HepG2 (cell line): Measurements from ENCODE around the gene CBLC. TPM values are rescaled to one million over a fixed set of nuclear protein-coding genes. Genes with fewer than 3 reads are reported as not detected.

ENCODE experiments used
- AFF4 ChIP-seq: sonication (generic); formaldehyde crosslinking; IDR thresholded peaks from 2 replicates; pipeline ENCODE4 v1.4.0; 2020; ENCODE audit warnings: missing genetic modification reagents
- ETS1 ChIP-seq: sonication (generic); formaldehyde crosslinking; IDR thresholded peaks from 2 replicates; pipeline ENCODE4 v1.4.0; 2020; ENCODE audit warnings: missing genetic modification reagents
- ETV6 ChIP-seq: sonication (generic); formaldehyde crosslinking; conservative IDR thresholded peaks from 2 replicates; pipeline ENCODE4 v1.4.0; 2020; ENCODE audit warnings: missing genetic modification reagents
- FOXP1 ChIP-seq, 2 experiments: fragments of 450-650 bp in 1 of 2; IDR thresholded peaks; 2 replicates each; pipeline ENCODE4 v1.6.1; 2017 to 2018; ENCODE audit warnings: antibody characterized with exemption in 1 of 2
- HCFC1 ChIP-seq: fragments of 150-350 bp; IDR thresholded peaks from 2 replicates; pipeline ENCODE4 v1.6.1; 2014; ENCODE audit warnings: low read depth, low read length
- MIER3 ChIP-seq: IDR thresholded peaks from 2 replicates; pipeline ENCODE4 v1.6.1; 2016; ENCODE audit warnings: missing compliant biosample characterization, borderline replicate concordance
- MIXL1 ChIP-seq: IDR thresholded peaks from 2 replicates; pipeline ENCODE4 v1.6.1; 2016
- MYC ChIP-seq: sonication (generic); formaldehyde crosslinking; IDR thresholded peaks from 2 replicates; pipeline ENCODE4 v1.9.0; 2021; ENCODE audit warnings: missing genetic modification reagents, borderline replicate concordance
- NFIB ChIP-seq: sonication (generic); formaldehyde crosslinking; IDR thresholded peaks from 2 replicates; pipeline ENCODE4 v1.9.0; 2021; ENCODE audit warnings: missing genetic modification reagents, mild to moderate bottlenecking, borderline replicate concordance
- SOX6 ChIP-seq, 2 experiments: fragments of 450-650 bp in 1 of 2; sonication (generic) in 1 of 2; formaldehyde crosslinking in 1 of 2; IDR thresholded peaks; 2 replicates each; pipeline versions ENCODE4 v1.4.0 to v1.6.1; 2017 to 2020; ENCODE audit warnings: antibody characterized with exemption in 1 of 2, mild to moderate bottlenecking in 1 of 2, missing genetic modification reagents in 1 of 2
- TCF7L2 ChIP-seq: IDR thresholded peaks from 2 replicates; pipeline ENCODE4 v1.6.1; 2011; ENCODE audit warnings: mild to moderate bottlenecking, low read depth, low read length, moderate library complexity
- ZNF224 ChIP-seq: sonication (generic); formaldehyde crosslinking; IDR thresholded peaks from 2 replicates; pipeline ENCODE4 v1.5.0; 2020; ENCODE audit warnings: mild to moderate bottlenecking, missing genetic modification reagents
- ZNF33A ChIP-seq: sonication (generic); formaldehyde crosslinking; IDR thresholded peaks from 2 replicates; pipeline ENCODE4 v1.5.1; 2020; ENCODE audit warnings: missing genetic modification reagents, mild to moderate bottlenecking, moderate library complexity, borderline replicate concordance
- ZNF556 ChIP-seq: sonication (generic); formaldehyde crosslinking; IDR thresholded peaks from 2 replicates; pipeline ENCODE4 v1.4.0; 2020; ENCODE audit warnings: mild to moderate bottlenecking, missing genetic modification reagents, borderline replicate concordance
- ZNF558 ChIP-seq: sonication (generic); formaldehyde crosslinking; IDR thresholded peaks from 2 replicates; pipeline ENCODE4 v1.9.0; 2022; ENCODE audit warnings: mild to moderate bottlenecking, missing genetic modification reagents, borderline replicate concordance
- ZNF619 ChIP-seq: sonication (generic); formaldehyde crosslinking; IDR thresholded peaks from 2 replicates; pipeline ENCODE4 v1.4.0; 2020; ENCODE audit warnings: mild to moderate bottlenecking, missing genetic modification reagents
- ZSCAN21 ChIP-seq: sonication (generic); formaldehyde crosslinking; IDR thresholded peaks from 2 replicates; pipeline ENCODE4 v1.8.0; 2022; ENCODE audit warnings: mild to moderate bottlenecking, missing genetic modification reagents, moderate library complexity, borderline replicate concordance
- polyA plus RNA-seq, 8 experiments: library from polyadenylated mRNA; depleted of rRNA in 3 of 8; stranded (reverse) in 7 of 8; unstranded in 1 of 8; fragments of >200 nt; fragmentation: Illumina TruSeq in 4 of 8; extraction: Trizol in 4 of 8; gene quantifications; 2 replicates each; pipeline versions ENCODE4 v1.2.1 to v1.2.3, GENCODE V29; 2011 to 2016; ENCODE audit warnings: low read depth in 4 of 8, missing spikeins in 1 of 8, mixed read lengths in 1 of 8; ENCODE audit not compliant: insufficient read depth in 1 of 8
- total RNA-seq, 5 experiments: library from RNA; depleted of rRNA; stranded (reverse); fragments of >200 nt; fragmentation: Illumina TruSeq; extraction: Trizol; gene quantifications; 2 replicates each; pipeline ENCODE4 v1.2.3, GENCODE V29; 2016; ENCODE audit warnings: low read depth in 1 of 5
- TF ChIP-seq, protein P1 (sequence below): sonication (generic); formaldehyde crosslinking; IDR thresholded peaks from 2 replicates; pipeline ENCODE4 v1.8.1; 2022; ENCODE audit warnings: low read depth, mild to moderate bottlenecking, missing genetic modification reagents
- TF ChIP-seq, protein P2 (sequence below): sonication (generic); formaldehyde crosslinking; IDR thresholded peaks from 2 replicates; pipeline ENCODE4 v1.4.0; 2020; ENCODE audit warnings: mild to moderate bottlenecking, low read depth, missing genetic modification reagents

CBLC gene
- total and polyA plus RNA-seq, 2 of the 13 experiments (the other 11 are each of a cell fraction or from before 2014, with no cell fraction given), result 1.8 to 2.6 TPM

DNA sequence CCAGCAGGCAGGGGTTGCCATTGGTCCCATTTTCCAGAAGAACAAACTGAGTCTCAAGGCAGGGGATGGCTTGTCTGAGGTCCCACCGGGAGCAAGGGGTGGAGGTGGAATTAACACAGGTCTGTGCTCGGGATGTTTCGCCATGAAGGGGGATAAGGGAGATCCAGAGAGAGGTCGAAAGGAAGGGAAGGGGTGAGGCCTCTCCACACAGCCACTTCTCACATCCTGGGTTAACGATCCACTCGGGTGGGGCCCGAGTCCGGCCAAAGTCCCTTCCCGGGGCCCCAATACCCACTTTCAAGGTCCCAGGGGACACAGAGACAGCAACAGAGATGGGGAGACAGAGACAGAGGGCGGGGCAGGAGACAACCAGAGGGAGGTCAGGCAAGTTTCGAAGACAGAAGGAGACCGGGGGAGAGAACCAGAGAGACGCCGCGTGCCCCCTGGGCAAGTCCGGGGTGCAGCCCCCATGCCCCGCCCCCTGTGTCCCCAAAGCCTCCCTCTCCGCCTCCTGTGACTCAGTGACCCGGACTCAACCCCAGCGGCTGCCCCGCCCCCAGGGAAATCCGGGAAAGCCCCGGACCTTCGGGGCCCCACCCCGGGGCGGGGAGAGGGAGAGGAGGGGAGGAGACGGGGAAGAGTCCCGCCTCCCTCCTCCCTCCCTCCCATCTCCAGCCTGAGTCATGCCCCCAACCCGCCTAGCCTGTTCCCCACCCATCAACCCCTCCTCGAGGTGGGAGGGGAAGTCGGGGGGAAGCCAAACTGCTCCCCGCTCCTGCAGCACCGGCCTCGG is 30.5 kb upstream of the CBLC start (continued):
- TF ChIP-seq, protein P1, sequence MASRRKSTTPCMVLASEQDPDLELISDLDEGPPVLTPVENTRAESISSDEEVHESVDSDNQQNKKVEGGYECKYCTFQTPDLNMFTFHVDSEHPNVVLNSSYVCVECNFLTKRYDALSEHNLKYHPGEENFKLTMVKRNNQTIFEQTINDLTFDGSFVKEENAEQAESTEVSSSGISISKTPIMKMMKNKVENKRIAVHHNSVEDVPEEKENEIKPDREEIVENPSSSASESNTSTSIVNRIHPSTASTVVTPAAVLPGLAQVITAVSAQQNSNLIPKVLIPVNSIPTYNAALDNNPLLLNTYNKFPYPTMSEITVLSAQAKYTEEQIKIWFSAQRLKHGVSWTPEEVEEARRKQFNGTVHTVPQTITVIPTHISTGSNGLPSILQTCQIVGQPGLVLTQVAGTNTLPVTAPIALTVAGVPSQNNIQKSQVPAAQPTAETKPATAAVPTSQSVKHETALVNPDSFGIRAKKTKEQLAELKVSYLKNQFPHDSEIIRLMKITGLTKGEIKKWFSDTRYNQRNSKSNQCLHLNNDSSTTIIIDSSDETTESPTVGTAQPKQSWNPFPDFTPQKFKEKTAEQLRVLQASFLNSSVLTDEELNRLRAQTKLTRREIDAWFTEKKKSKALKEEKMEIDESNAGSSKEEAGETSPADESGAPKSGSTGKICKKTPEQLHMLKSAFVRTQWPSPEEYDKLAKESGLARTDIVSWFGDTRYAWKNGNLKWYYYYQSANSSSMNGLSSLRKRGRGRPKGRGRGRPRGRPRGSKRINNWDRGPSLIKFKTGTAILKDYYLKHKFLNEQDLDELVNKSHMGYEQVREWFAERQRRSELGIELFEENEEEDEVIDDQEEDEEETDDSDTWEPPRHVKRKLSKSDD, result no peak
- TF ChIP-seq, protein P2, sequence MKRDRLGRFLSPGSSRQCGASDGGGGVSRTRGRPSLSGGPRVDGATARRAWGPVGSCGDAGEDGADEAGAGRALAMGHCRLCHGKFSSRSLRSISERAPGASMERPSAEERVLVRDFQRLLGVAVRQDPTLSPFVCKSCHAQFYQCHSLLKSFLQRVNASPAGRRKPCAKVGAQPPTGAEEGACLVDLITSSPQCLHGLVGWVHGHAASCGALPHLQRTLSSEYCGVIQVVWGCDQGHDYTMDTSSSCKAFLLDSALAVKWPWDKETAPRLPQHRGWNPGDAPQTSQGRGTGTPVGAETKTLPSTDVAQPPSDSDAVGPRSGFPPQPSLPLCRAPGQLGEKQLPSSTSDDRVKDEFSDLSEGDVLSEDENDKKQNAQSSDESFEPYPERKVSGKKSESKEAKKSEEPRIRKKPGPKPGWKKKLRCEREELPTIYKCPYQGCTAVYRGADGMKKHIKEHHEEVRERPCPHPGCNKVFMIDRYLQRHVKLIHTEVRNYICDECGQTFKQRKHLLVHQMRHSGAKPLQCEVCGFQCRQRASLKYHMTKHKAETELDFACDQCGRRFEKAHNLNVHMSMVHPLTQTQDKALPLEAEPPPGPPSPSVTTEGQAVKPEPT, result no peak
- TF ChIP-seq TCF7L2, result no peak
- TF ChIP-seq ZNF33A, result no peak
- TF ChIP-seq ZSCAN21 (CRISPR knock-in tag), result peak; percentile 47; the same call in 1 of the 2 replicates
- no peak for TF ChIP-seq ETS1 (CRISPR knock-in tag)
- no peak for TF ChIP-seq MIER3
- TF ChIP-seq NFIB (CRISPR knock-in tag), result no peak
- TF ChIP-seq SOX6 (IDR thresholded peaks at IDR 0.05), result no peak
- TF ChIP-seq SOX6 (CRISPR knock-in tag; IDR thresholded peaks at IDR 0.05), result peak; percentile 40; the same call in 1 of the 2 replicates
- TF ChIP-seq ZNF619, result no peak
- no peak for TF ChIP-seq ZNF558 (CRISPR knock-in tag)
- no peak for TF ChIP-seq ZNF224
- TF ChIP-seq FOXP1 (IDR thresholded peaks at IDR 0.05), result no peak
- peak; percentile 9; the same call in 1 of the 2 replicates for TF ChIP-seq FOXP1 (CRISPR knock-in tag; IDR thresholded peaks at IDR 0.05)
- TF ChIP-seq ETV6 (CRISPR knock-in tag), result no peak
- no peak; the same call in 1 of the 2 replicates for TF ChIP-seq ZNF556 (CRISPR knock-in tag)
- TF ChIP-seq HCFC1, result no peak
- TF ChIP-seq MYC (CRISPR knock-in tag), result peak; percentile 44
- no peak for TF ChIP-seq AFF4 (CRISPR knock-in tag)
- no peak for TF ChIP-seq MIXL1 (CRISPR knock-in tag)
